BE2C (cell line): ENCODE data around the gene SNTG2.

ENCODE experiments used
- DNase-seq: peaks from one replicate; pipeline ENCODE4 v3.0.0-alpha.2; 2020
- H3K27me3 ChIP-seq: fragments of 250-450 bp; sonication (Bioruptor Pico); 2 replicates; pipeline ENCODE4 v1.5.1; 2020; ENCODE audit warnings: mild to moderate bottlenecking
- H3K36me3 ChIP-seq: fragments of 250-450 bp; sonication (Bioruptor Pico); 2 replicates; pipeline ENCODE4 v1.5.1; 2020; ENCODE audit warnings: mild to moderate bottlenecking
- H3K4me1 ChIP-seq: fragments of 250-450 bp; sonication (Bioruptor Pico); 2 replicates; pipeline ENCODE4 v1.5.1; 2020
- H3K4me3 ChIP-seq: 2 replicates; pipeline ENCODE4 v1.5.1; 2011; ENCODE audit warnings: low read depth, low read length
- H3K9me3 ChIP-seq: fragments of 250-450 bp; sonication (Bioruptor Pico); 2 replicates; pipeline ENCODE4 v1.5.1; 2020
- CTCF ChIP-seq: IDR thresholded peaks from 2 replicates; pipeline ENCODE4 v1.5.1; 2012; ENCODE audit warnings: mild to moderate bottlenecking, low read depth, low read length

The SNTG2 gene

GRCh38 chr2:1186421-1186820, 235.8 kb downstream of the SNTG2 start:
- H3K4me1 ChIP-seq = no peaks in the 10 kb centered on the region
- no peak for DNase-seq
- H3K36me3 ChIP-seq = no peaks in the 10 kb centered on the region
- no peaks in the 10 kb centered on the region for H3K9me3 ChIP-seq
- TF ChIP-seq CTCF = no peak
- H3K4me3 ChIP-seq = no peak overlapping the region
- H3K27me3 ChIP-seq = no peaks in the 10 kb centered on the region

GRCh38 chr2:1187189-1187588, 236.5 kb downstream of the SNTG2 start:
- DNase-seq = no peak
- H3K36me3 ChIP-seq = no peaks in the 10 kb centered on the region
- H3K27me3 ChIP-seq = no peaks in the 10 kb centered on the region
- TF ChIP-seq CTCF = no peak
- H3K4me3 ChIP-seq = no peak overlapping the region
- H3K9me3 ChIP-seq = no peaks in the 10 kb centered on the region
- no peaks in the 10 kb centered on the region for H3K4me1 ChIP-seq

- no peaks in the 10 kb centered on the region for H3K27me3 ChIP-seq
- DNase-seq = no peak
- H3K4me1 ChIP-seq = no peaks in the 10 kb centered on the region
- H3K4me3 ChIP-seq = no peak overlapping the region
- no peak for TF ChIP-seq CTCF
- H3K9me3 ChIP-seq = no peaks in the 10 kb centered on the region
- H3K36me3 ChIP-seq = no peaks in the 10 kb centered on the region
Measured at GRCh38 chr2:1192121-1192520, 241.5 kb downstream of the SNTG2 start.

- Histone ChIP-seq H3K27me3 (no peaks in the 10 kb centered on the region), H3K36me3 (no peaks in the 10 kb centered on the region), H3K4me3 (no peak overlapping the region), H3K9me3 (no peaks in the 10 kb centered on the region), H3K4me1 (no peaks in the 10 kb centered on the region)
- no peak for DNase-seq
- no peak for TF ChIP-seq CTCF
Measured at GRCh38 chr2:1193801-1194200, 243.2 kb downstream of the SNTG2 start.

GRCh38 chr2:1203772-1204171, 253.1 kb downstream of the SNTG2 start:
- Histone ChIP-seq H3K4me3 (no peak overlapping the region), H3K9me3 (no peaks in the 10 kb centered on the region), H3K4me1 (no peaks in the 10 kb centered on the region), H3K27me3 (no peaks in the 10 kb centered on the region), H3K36me3 (no peaks in the 10 kb centered on the region)
- no peak for TF ChIP-seq CTCF
- DNase-seq = no peak

- no peak overlapping the region for H3K4me3 ChIP-seq
- no peaks in the 10 kb centered on the region for H3K36me3 ChIP-seq
- H3K4me1 ChIP-seq = no peaks in the 10 kb centered on the region
- DNase-seq = no peak
- no peaks in the 10 kb centered on the region for H3K27me3 ChIP-seq
- TF ChIP-seq CTCF = no peak
- no peaks in the 10 kb centered on the region for H3K9me3 ChIP-seq
Measured at GRCh38 chr2:1205853-1206252, 255.2 kb downstream of the SNTG2 start.
